ENCODE results near the gene CAMKMT.

The CAMKMT gene

DNA sequence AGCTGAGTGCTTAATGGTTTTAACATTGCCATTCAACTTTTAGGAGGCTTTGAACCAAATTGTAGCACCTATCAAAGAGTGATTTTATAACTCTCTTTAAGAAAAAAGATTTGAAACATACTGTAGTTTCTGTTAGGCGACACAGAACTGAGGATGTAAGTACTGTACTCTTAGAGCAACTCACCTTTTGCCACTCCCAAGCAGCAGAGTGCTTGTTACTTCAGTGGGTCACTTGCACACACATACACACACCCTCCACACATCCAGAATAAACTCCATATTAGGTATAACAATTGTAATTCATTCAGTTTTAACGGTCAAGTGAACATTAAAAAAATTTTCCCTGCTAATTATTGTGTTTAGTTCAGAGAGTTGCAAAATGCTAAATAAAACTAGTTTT lies 118.3 kb downstream of the CAMKMT start:
- H3K9me2 ChIP-seq (replicated peaks; ENCODE audit: insufficient read depth, low read length), result no peaks in the 10 kb centered on the region
- no peak overlapping the region for H2AFZ ChIP-seq (ENCODE audit: low read depth, low read length, severe bottlenecking)
- H4K20me1 ChIP-seq (ENCODE audit: low read depth, low read length), result no peaks in the 10 kb centered on the region
- no peaks in the 10 kb centered on the region for H3K9me3 ChIP-seq (ENCODE audit: insufficient read depth, low read length)
- no peak for TF ChIP-seq EZH2phosphoT487 (conservative IDR thresholded peaks at IDR 0.05; ENCODE audit: low read length)
- TF ChIP-seq CTCF (IDR thresholded peaks at IDR 0.05; ENCODE audit: insufficient read depth, low read length, poor library complexity, severe bottlenecking), result no peak
- H3K4me3 ChIP-seq (ENCODE audit: insufficient read depth, low read length, poor library complexity, severe bottlenecking), result no peak overlapping the region
- no peak overlapping the region for H3K4me2 ChIP-seq (ENCODE audit: low read depth, low read length, poor library complexity, severe bottlenecking)
- no peaks in the 10 kb centered on the region for H3K27me3 ChIP-seq (ENCODE audit: low read length)
- H3K36me3 ChIP-seq (ENCODE audit: low read length), result no peaks in the 10 kb centered on the region
- peaks cover 8% of the 10 kb centered on the region; the same call in 1 of the 2 replicates for H3F3A ChIP-seq (ENCODE audit: insufficient read depth)
- no peak overlapping the region for H3K9ac ChIP-seq (ENCODE audit: low read length)
- H3K79me2 ChIP-seq (ENCODE audit: insufficient read depth, low read length), result no peaks in the 10 kb centered on the region
- H3K27ac ChIP-seq (ENCODE audit: low read depth, low read length), result no peak overlapping the region

DNA sequence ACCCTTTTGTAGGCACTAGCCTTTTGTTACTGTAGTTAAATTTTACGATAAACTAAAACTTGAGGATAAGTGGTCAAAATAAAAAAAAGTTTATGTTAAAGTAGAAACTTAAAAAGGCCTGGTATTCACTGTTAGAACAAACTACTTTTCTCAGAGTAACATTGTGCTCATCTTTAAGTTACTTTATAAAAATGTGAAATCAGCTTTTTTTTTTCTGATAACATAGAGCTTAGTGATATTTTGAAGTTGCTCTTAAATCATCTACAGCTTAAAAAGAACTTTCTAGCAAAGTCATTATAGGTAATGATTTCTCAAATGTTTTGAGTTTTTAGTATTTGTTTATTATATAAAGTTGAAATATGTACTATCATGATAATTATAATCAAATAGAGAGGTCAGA lies 125.3 kb downstream of the CAMKMT start:
- Histone ChIP-seq H3F3A (ENCODE audit: insufficient read depth) (no peaks in the 10 kb centered on the region), H3K4me3 (ENCODE audit: insufficient read depth, low read length, poor library complexity, severe bottlenecking) (no peak overlapping the region), H3K9ac (ENCODE audit: low read length) (no peak overlapping the region), H3K79me2 (ENCODE audit: insufficient read depth, low read length) (no peaks in the 10 kb centered on the region), H2AFZ (ENCODE audit: low read depth, low read length, severe bottlenecking) (no peak overlapping the region), H3K9me2 (replicated peaks; ENCODE audit: insufficient read depth, low read length) (no peaks in the 10 kb centered on the region), H4K20me1 (ENCODE audit: low read depth, low read length) (no peaks in the 10 kb centered on the region), H3K27me3 (ENCODE audit: low read length) (no peaks in the 10 kb centered on the region), H3K4me2 (ENCODE audit: low read depth, low read length, poor library complexity, severe bottlenecking) (no peak overlapping the region), H3K9me3 (ENCODE audit: insufficient read depth, low read length) (no peaks in the 10 kb centered on the region), H3K27ac (ENCODE audit: low read depth, low read length) (no peak overlapping the region), H3K36me3 (ENCODE audit: low read length) (no peaks in the 10 kb centered on the region)
- TF ChIP-seq CTCF (IDR thresholded peaks at IDR 0.05; ENCODE audit: insufficient read depth, low read length, poor library complexity, severe bottlenecking) (no peak), EZH2phosphoT487 (conservative IDR thresholded peaks at IDR 0.05; ENCODE audit: low read length) (no peak)

DNA sequence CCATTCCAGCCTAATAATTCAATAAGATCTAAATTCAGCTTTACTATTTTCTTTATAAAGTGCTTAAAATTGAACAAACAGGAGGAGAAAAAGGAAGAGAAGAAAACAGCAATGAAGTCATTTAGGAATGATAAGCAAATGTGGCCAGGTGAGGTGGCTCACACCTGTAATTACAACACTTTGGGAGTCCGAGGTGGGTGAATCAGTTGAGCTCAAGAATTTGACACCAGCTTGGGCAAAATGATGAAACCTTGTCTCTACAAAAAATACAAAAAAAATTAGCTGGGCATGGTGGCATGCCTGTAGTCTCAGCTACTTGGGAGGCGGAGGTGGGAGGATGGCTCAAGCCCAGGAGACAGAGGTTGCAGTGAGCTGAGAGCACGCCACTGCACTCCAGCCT lies 129.0 kb downstream of the CAMKMT start:
- Histone ChIP-seq H3K27ac (ENCODE audit: low read depth, low read length) (no peak overlapping the region), H3K27me3 (ENCODE audit: low read length) (no peaks in the 10 kb centered on the region), H3K9ac (ENCODE audit: low read length) (no peak overlapping the region), H3K4me2 (ENCODE audit: low read depth, low read length, poor library complexity, severe bottlenecking) (no peak overlapping the region), H3F3A (ENCODE audit: insufficient read depth) (no peaks in the 10 kb centered on the region), H4K20me1 (ENCODE audit: low read depth, low read length) (no peaks in the 10 kb centered on the region), H3K4me3 (ENCODE audit: insufficient read depth, low read length, poor library complexity, severe bottlenecking) (no peak overlapping the region), H3K9me3 (ENCODE audit: insufficient read depth, low read length) (no peaks in the 10 kb centered on the region), H3K9me2 (replicated peaks; ENCODE audit: insufficient read depth, low read length) (no peaks in the 10 kb centered on the region), H2AFZ (ENCODE audit: low read depth, low read length, severe bottlenecking) (no peak overlapping the region), H3K36me3 (ENCODE audit: low read length) (no peaks in the 10 kb centered on the region), H3K79me2 (ENCODE audit: insufficient read depth, low read length) (no peaks in the 10 kb centered on the region)
- TF ChIP-seq EZH2phosphoT487 (conservative IDR thresholded peaks at IDR 0.05; ENCODE audit: low read length) (no peak), CTCF (IDR thresholded peaks at IDR 0.05; ENCODE audit: insufficient read depth, low read length, poor library complexity, severe bottlenecking) (no peak)
